Loucy (cell line): Measurements from ENCODE around the gene RAC2.

Experiments used
- EZH2phosphoT487 ChIP-seq: fragments of 200-600 bp; IDR thresholded peaks from 2 replicates; pipeline ENCODE4 v1.6.1; 2018; ENCODE audit warnings: antibody characterized with exemption, mild to moderate bottlenecking, moderate library complexity, borderline replicate concordance
- TF ChIP-seq, protein P1 (sequence below): fragments of 200-600 bp; sonication (generic); conservative IDR thresholded peaks from 2 replicates; pipeline ENCODE4 v1.5.1; 2014; ENCODE audit warnings: mild to moderate bottlenecking, antibody characterized with exemption, low read length

DNA sequence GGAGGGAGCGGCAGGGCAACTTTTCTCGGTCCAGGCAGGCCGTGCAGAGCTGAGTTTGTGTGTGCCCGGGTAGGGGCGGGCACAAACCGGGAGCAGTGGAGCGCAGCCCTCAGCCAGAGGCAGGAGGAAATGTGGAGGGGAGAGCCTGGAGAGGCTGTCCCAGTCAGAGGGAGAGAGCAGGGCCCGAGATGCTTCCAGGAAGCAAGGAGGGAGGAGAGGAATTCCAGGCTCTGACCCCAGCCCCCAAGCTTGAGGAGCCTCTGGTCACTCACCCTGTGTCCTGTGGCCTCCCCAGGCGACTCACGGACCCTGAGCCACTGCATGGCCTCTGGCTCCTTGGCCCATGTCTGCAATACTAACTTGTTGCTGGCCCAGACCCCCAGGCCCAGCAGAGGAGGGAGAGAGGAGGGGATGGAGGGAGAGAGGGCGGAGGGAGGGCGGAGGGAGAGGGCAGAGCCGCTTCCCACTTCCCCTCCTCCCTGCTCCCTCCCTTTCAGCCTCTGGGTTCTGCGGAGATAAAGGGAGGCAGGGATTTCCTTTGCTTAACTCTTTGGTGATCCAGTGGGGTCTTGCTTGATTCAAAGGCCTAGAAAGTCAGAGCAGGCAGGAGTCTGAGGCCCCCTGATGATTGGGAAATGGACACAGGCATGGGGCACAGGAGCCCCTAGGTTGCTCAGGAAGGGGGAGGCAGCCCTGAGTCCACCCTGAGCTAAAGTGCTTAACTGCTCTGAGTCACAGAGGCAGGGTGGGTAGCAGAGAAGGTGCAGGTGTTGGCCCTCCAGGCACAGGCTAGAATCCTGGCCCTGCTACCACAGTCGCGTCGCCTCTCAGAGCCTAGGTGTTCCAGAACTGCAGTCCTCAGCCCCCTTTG, 55.9 kb downstream of the RAC2 start, which contains the start of gene C1QTNF6:
- TF ChIP-seq, protein P1, sequence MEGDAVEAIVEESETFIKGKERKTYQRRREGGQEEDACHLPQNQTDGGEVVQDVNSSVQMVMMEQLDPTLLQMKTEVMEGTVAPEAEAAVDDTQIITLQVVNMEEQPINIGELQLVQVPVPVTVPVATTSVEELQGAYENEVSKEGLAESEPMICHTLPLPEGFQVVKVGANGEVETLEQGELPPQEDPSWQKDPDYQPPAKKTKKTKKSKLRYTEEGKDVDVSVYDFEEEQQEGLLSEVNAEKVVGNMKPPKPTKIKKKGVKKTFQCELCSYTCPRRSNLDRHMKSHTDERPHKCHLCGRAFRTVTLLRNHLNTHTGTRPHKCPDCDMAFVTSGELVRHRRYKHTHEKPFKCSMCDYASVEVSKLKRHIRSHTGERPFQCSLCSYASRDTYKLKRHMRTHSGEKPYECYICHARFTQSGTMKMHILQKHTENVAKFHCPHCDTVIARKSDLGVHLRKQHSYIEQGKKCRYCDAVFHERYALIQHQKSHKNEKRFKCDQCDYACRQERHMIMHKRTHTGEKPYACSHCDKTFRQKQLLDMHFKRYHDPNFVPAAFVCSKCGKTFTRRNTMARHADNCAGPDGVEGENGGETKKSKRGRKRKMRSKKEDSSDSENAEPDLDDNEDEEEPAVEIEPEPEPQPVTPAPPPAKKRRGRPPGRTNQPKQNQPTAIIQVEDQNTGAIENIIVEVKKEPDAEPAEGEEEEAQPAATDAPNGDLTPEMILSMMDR, result no peak
- no peak for TF ChIP-seq EZH2phosphoT487
